Astrocyte (in vitro differentiated cells and primary cell): ENCODE data around the gene GALK2.

Source experiments
- EZH2 ChIP-seq: IDR thresholded peaks from 2 replicates; pipeline ENCODE4 v1.6.1; 2012; ENCODE audit warnings: mild to moderate bottlenecking, low read length, inconsistent platforms; ENCODE audit not compliant: insufficient read depth
- TF ChIP-seq, protein P1 (sequence below): IDR thresholded peaks from 2 replicates; pipeline ENCODE4 v1.5.1; 2011; ENCODE audit warnings: low read depth, mild to moderate bottlenecking, inconsistent platforms, low read length, moderate library complexity; ENCODE audit not compliant: insufficient read depth

DNA sequence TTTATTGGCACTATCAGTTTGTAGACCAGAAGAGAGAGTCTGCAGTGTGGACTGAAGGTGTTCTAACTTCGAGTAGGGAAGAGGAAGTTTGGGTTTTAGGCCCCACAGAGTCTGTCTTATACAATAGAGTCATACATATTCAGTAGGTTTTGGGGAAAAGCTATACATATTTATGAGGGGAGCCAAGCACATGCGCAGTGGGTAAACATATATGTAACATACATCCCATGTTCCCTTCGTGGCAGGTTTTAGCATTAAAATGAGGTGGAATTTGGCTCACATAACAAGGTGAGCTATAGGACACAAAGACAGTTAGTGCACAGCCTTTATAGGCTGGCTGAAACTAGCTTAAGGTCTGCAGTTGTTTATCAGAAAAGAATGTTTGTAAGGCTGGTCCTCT lies 4.9 kb downstream of the GALK2 start:
- TF ChIP-seq, protein P1, sequence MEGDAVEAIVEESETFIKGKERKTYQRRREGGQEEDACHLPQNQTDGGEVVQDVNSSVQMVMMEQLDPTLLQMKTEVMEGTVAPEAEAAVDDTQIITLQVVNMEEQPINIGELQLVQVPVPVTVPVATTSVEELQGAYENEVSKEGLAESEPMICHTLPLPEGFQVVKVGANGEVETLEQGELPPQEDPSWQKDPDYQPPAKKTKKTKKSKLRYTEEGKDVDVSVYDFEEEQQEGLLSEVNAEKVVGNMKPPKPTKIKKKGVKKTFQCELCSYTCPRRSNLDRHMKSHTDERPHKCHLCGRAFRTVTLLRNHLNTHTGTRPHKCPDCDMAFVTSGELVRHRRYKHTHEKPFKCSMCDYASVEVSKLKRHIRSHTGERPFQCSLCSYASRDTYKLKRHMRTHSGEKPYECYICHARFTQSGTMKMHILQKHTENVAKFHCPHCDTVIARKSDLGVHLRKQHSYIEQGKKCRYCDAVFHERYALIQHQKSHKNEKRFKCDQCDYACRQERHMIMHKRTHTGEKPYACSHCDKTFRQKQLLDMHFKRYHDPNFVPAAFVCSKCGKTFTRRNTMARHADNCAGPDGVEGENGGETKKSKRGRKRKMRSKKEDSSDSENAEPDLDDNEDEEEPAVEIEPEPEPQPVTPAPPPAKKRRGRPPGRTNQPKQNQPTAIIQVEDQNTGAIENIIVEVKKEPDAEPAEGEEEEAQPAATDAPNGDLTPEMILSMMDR = no peak
- TF ChIP-seq EZH2 = no peak
